DMS153 treated with DMSO at 0.1 percent for 48 hours (cell line): ENCODE measurements around the gene ZNF384.
"Not testable (repeated sequence)": the region's sequence is repeated elsewhere in the genome, so short reads cannot be mapped to it uniquely, and the experiment has no call there.

ENCODE experiments used
- DNase-seq: peaks from one replicate; lab custom pipeline; 2025; ENCODE audit not compliant: unreplicated experiment; lab: John Stamatoyannopoulos, UW

Gene ZNF384

GRCh38 chr12:6688999-6689882 is at the start of gene ZNF384:
Gene ZNF384, minus strand, starts transcription at chr12:6689375. Its CDS starts 9,855 bp downstream, at chr12:6679520.
- DNase-seq, result peak; percentile 96

GRCh38 chr12:6736754-6737153 is 47.6 kb upstream of the ZNF384 start:
- DNase-seq, result no peak

DNA sequence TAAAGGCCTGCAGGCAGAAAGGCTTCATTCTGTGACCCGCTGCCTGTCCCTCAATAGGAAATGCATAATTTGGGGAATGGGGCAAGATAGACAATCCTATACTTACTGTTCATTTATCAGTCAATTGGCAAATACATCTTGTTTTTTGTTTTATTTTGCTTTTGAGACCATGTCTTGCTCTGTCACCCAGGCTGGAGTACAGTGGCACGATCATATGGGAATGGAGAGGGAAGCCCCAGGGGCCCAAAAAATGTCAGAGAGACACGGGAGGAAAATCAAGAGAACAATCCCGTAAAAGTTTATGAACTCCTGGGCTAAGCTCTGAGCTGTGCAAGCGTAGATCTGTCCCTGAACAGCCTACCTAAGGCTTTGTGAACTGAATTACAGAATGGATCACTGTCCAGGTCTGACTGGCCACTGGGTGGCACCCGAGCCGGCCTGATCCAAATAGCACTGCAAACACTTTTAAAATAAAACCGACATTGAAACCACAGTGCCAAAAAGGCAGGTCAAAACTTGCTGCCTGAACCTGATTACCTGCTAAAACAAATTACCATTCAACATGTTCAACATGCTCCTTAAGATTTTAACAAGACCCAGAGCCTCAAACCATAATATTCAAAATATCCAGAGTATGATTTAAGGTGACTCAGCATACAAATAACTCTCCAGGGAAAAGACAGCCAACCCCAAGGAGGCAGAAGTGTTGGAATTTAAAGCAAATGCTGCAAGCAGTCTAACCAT is 46.4 kb upstream of the ZNF384 start:
- DNase-seq, result peak; percentile 81

GRCh38 chr12:6734506-6735387 is 45.6 kb upstream of the ZNF384 start:
- no peak for DNase-seq

DNA sequence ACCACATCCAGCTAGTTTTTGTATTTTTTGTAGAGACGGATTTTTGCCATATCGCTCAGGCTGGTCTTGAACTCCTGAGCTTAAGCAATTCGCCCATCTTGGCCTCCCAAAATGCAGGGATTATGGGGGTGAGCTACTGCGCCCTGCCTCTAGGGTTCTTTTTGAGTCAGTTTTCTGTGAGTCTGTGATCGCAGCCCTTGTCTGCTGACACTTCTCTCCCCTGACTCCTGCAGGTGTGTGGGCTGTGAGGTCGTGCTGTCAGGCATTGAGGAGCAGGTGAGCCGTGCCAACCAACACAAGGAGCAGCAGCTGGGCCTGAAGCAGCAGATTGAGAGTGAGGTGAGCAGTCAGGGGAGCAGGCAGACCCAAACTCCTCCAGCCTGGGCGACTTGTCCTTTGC is 41.0 kb upstream of the ZNF384 start:
- no peak for DNase-seq

- no peak for DNase-seq
Observed at GRCh38 chr12:6729186-6729585, 40.0 kb upstream of the ZNF384 start.

DNA sequence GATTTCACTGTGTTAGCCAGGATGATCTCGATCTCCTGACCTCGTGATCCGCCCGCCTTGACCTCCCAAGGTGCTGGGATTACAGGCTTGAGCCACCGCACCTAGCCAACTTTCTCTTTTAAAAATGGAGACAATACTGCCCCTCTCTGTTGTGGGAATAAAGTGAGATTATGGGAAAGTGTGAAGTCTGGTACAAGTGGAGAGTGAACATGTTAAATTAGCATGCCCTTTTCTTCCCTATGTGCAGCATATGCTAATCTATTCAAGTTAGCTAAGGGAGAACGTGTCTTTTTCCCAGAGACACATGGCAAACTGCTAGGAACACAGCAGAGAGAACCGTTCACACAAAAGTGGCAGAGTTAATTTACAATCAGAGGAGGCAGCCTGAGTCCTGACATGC is 36.2 kb upstream of the ZNF384 start:
- no peak for DNase-seq

DNA sequence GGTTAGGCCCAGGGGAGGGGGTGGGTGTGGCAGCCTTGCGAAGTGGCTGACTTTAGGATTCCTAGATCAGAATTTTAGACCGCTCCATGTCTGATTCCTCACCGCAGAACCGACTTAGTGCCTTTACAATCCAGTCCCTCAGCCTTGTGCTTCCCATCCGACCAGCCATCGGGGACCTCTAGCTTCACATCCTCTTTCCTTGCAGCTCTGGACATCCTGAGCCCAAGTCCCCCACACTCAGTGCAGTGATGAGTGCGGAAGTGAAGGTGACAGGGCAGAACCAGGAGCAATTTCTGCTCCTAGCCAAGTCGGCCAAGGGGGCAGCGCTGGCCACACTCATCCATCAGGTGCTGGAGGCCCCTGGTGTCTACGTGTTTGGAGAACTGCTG is 35.2 kb upstream of the ZNF384 start:
- no peak for DNase-seq

DNA sequence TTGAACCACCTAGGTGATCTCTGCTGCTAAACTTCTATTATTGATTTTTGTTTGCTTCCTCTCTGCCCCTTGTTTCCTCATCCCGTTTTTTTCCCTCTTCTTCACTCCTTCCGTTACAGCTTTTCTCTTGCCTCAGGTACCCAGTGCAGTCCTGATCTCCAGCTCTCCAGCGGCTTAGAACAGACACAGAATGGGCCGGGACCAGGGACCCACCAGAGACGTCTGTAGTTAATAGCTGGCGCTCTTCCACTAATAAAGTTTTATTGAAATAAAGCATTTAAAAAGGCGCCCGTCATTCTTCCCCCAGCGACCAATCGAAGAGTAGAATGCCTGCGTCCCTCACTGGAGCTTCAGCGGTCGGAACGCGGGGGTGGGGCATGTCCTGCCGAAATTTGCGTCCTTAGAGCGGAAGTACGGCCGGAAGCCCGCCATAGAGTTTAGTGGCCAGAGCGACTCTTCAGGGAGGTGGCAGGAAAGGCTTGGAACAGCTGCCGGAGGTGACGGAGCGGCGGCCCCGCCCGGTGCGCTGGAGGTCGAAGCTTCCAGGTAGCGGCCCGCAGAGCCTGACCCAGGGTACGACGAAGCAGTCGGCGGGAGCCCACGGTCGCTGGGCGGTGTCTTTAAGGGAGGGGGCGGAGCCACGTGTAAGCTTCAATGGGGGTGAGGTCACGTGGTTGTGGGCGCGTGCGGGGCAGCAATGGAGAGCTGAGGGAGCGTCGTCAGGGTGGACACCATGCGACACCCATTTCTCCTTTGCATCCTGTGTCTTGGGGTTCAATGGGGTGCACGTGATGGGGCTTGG is 34.6 kb upstream of the ZNF384 start, which contains the start of gene COPS7A:
TSS of gene COPS7A (plus strand) at position 440 of the 802 bp plus-strand sequence. CDS start 611 bp downstream, outside the sequence.
- peak; percentile 98 for DNase-seq

DNA sequence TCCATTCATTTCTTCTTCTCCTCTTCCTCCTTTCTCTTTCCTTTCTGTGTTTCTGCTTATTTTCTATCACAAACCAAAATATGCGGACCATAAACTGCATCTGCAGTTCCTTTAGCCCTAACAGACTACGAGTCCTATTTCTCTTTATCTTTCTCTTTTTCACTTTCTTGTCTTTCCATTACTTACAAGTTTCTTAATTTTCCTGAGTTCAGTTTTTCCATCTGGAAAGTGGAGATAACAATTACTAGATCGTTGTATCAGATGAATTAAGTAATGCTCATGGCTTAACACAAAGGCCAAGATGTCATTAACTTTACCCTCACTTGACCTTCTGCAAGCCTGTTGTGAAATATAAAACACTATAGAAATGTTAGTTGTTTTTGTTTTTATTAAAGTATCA is 33.7 kb upstream of the ZNF384 start:
- no peak for DNase-seq

- DNase-seq, result no peak
Observed at GRCh38 chr12:6716874-6717437, 27.8 kb upstream of the ZNF384 start.

- DNase-seq, result not testable (repeated sequence)
Observed at GRCh38 chr12:6716031-6716873, 27.1 kb upstream of the ZNF384 start.

DNA sequence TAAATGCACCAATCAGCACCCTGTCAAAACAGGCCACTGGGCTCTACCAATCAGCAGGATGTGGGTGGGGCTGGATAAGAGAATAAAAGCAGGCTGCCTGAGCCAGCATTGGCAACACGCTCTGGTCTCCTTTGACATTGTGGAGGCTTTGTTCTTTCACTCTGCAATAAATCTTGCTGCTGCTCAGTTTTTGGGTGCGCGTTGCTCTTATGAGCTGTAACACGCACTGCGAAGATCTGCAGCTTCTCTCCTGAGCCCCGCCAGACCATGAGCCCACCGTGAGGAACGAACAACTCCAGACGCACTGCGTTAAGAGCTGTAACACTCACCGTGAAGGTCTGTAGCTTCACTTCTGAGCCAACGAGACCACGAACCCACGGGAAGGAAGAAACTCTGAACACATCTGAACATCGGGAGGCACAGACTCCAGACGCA is 19.8 kb upstream of the ZNF384 start:
- DNase-seq, result no peak

GRCh38 chr12:6708351-6708750 is 19.2 kb upstream of the ZNF384 start:
- not testable (repeated sequence) for DNase-seq

DNA sequence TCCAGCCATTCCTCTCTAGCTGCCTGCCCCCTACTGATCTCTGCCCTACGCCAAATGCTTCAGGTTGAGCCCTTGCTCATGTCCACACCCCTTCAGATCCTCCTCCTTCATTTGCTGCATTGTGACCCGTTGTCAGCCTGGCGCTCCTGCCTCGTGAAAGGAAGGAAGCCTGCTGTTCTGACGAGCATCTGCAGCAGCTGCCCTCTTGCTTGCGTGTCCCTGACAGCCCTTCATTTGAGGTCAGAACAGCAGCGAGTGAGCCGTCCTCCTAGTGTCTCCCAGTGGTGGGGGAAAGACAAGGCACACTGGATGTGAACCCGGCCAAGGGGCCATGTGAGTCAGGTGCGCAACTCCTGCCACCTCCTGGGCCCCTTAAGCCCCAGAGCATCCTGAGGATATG is 14.5 kb upstream of the ZNF384 start:
- no peak for DNase-seq

- no peak for DNase-seq
Observed at GRCh38 chr12:6701078-6701768, 12.0 kb upstream of the ZNF384 start.

- no peak for DNase-seq
Observed at GRCh38 chr12:6700646-6701051, 11.5 kb upstream of the ZNF384 start, which contains the start of gene PIANP. Gene PIANP, minus strand, starts transcription at chr12:6700815. Its CDS starts 2,754 bp downstream, at chr12:6698061.

DNA sequence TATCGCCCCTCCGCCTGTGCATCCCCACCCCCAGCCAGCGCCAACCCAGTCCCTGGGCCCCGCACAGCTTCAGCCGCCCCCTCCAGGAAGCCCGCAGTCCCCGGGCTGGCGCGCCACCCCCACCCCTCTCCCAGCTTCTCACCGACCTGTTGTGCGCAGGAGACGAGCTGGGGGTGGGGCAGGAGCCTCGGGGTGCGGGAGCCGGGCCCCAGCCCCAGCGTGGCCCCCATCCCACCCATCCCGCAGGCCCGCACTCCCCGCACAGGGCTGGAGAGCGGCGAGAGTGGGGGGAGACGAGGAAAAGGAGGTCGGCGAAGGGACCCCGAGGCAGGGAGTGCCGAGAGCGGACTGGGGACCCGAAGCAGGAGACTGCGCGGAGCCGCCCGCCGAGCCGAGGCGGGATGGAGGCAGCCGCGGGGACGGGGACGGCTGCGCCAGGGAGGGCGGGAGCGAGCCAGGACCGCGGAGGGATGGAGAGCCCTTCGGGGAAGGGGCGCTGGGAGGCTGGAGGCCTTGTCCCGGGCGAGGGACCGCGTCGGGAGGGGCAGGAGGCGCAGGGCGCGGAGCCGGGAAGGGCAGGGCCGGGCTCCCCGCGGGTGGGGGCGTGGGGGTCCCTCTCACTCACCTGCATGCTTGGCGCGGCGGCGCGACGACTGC is 10.9 kb upstream of the ZNF384 start:
- DNase-seq, result no peak
